Activated CD4-positive, alpha-beta T cell treated with anti-CD3 and anti-CD28 coated beads, Interleukin-2, amount 10 ng/mL, durations not matched to agents 7 days and 5 days (primary cell): ENCODE data around the gene RNF224. TPM values are rescaled to one million over a fixed set of nuclear protein-coding genes. Genes with fewer than 3 reads are reported as not detected.

Experiments
- CTCF ChIA-PET: fragments of 350-600 bp; sonication (Branson Sonifier 250); formaldehyde crosslinking; loops from one replicate; lab custom pipeline; 2021; ENCODE audit warnings: antibody characterized with exemption; lab: Charles Lee
- POLR2A ChIA-PET: fragments of 350-600 bp; sonication (Branson Sonifier 250); formaldehyde crosslinking; loops from one replicate; lab custom pipeline; 2021; ENCODE audit warnings: antibody characterized with exemption; lab: Charles Lee
- DNase-seq: peaks from one replicate; pipeline ENCODE4 v3.0.0-alpha.2; 2020
- H3K27ac Mint-ChIP-seq: one replicate; pipeline ENCODE4 v1.8.0; 2021; ENCODE audit warnings: mild to moderate bottlenecking, moderate library complexity, mixed read lengths
- H3K27me3 Mint-ChIP-seq: one replicate; pipeline ENCODE4 v1.8.0; 2021; ENCODE audit warnings: mixed read lengths
- H3K36me3 Mint-ChIP-seq: one replicate; pipeline ENCODE4 v1.8.0; 2021; ENCODE audit warnings: low read depth, mixed read lengths
- H3K4me1 Mint-ChIP-seq: one replicate; pipeline ENCODE4 v1.8.0; 2021; ENCODE audit warnings: mixed read lengths
- H3K4me3 Mint-ChIP-seq: one replicate; pipeline ENCODE4 v1.8.0; 2021; ENCODE audit warnings: mild to moderate bottlenecking, moderate library complexity, mixed read lengths
- H3K9me3 Mint-ChIP-seq: one replicate; pipeline ENCODE4 v1.8.0; 2021; ENCODE audit warnings: mixed read lengths
- total RNA-seq, 2 experiments: library from RNA; stranded (reverse); gene quantifications; one replicate each; pipeline ENCODE4 v1.2.3, GENCODE V29; 2021

The RNF224 gene
- total RNA-seq, 2 experiments from 2014 or later = 0.10 TPM; not detected in 1

DNA sequence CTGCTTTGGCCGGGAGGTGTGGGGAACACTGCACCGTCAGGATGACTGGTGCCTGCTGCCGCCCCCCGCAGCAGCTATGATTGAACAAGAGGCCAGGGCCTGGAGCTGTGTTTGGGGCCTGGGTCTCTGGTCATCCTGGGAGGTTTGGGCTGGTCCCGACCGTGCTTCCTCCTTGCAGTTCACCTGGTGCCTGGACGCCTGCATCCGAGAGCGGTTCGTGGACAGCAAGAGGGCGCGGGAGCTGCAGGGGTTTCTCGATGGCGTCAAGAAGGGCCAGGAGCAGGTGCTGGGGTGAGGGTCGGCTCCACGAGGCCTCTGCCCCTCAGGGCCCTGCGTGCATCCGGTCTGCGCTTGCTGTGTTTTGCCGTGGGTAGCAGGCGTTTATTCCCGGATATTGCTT, 36.8 kb downstream of the RNF224 start:
- no peak overlapping the region for H3K27ac Mint-ChIP-seq
- ChIA-PET POLR2A (interaction anchor here (0.7 kb wide), 1 partner anchor 21 kb away, joined by 3 read pairs; no protein-coding TSS in a partner anchor), CTCF (interaction anchor here (1.2 kb wide), 1 partner anchor 8 kb away, joined by 3 read pairs; no protein-coding TSS in a partner anchor)
- H3K4me3 Mint-ChIP-seq = no peak overlapping the region
- H3K27me3 Mint-ChIP-seq = no peaks in the 10 kb centered on the region
- H3K9me3 Mint-ChIP-seq = no peaks in the 10 kb centered on the region
- H3K4me1 Mint-ChIP-seq = peaks cover 9% of the 10 kb centered on the region
- H3K36me3 Mint-ChIP-seq = peaks cover 25% of the 10 kb centered on the region
- no peak for DNase-seq

GRCh38 chr9:137265496-137266161, 38.3 kb downstream of the RNF224 start:
- H3K4me3 Mint-ChIP-seq = no peak overlapping the region
- peaks cover 13% of the 10 kb centered on the region for H3K4me1 Mint-ChIP-seq
- CTCF ChIA-PET = interaction anchor here (0.9 to 1.5 kb wide), 4 partner anchors 9 to 325 kb away, joined by 3 to 4 read pairs (median 4); partner anchors contain the start of genes NELFB and ZMYND19
- no peaks in the 10 kb centered on the region for H3K9me3 Mint-ChIP-seq
- H3K27me3 Mint-ChIP-seq = no peaks in the 10 kb centered on the region
- H3K27ac Mint-ChIP-seq = no peak overlapping the region
- DNase-seq = no peak
- H3K36me3 Mint-ChIP-seq = peaks cover 33% of the 10 kb centered on the region
- POLR2A ChIA-PET = no interaction called here

GRCh38 chr9:137266162-137266527, 38.8 kb downstream of the RNF224 start:
- Mint-ChIP-seq H3K4me1 (peaks cover 17% of the 10 kb centered on the region), H3K4me3 (no peak overlapping the region), H3K9me3 (no peaks in the 10 kb centered on the region), H3K27me3 (no peaks in the 10 kb centered on the region), H3K36me3 (peaks cover 34% of the 10 kb centered on the region), H3K27ac (no peak overlapping the region)
- POLR2A ChIA-PET = no interaction called here
- DNase-seq = no peak
- CTCF ChIA-PET = interaction anchor here (1.2 to 1.5 kb wide), 3 partner anchors 10 to 325 kb away, joined by 3 to 4 read pairs (median 3); partner anchors contain the start of genes NELFB and ZMYND19

DNA sequence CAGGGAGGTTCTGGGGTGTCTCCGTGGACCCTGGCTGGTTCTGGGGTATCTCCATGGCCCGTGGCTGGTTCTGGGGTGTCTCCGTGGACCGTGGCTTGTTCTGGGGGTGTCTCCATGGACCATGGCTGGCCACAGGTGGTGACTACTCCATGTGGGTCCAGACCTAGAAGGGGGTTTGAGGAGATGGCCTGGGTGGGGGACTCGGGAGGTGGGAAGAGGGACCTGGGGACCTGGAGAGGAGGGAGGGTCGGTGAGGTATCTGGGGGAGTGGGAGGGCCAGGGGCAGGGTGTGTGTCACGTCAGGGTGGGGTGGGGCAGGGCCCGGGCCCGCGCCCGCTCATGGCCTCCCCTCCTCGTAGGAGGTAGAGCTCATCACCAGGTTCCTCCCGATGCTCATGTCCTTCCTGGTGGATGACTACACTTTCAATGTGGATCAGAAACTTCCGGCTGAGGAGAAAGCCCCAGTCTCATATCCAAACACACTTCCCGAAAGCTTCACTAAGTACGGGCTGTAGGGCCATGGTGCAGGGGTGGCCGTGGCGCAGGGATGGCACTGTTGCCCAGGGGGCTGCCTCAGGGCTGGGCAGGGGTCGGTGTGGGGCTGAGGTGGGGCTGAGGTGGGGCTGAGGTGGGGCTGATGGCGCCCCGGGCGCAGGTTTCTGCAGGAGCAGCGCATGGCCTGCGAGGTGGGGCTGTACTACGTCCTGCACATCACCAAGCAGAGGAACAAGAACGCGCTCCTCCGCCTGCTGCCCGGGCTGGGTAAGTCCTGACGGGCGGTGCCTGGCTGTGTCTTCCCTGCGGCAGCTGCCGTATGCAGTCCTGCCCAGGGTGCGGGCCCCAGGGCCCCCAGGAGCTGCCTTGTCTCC, 39.5 kb downstream of the RNF224 start:
- Mint-ChIP-seq H3K9me3 (no peaks in the 10 kb centered on the region), H3K4me1 (peaks cover 22% of the 10 kb centered on the region), H3K27me3 (no peaks in the 10 kb centered on the region), H3K36me3 (peaks cover 34% of the 10 kb centered on the region), H3K4me3 (no peak overlapping the region), H3K27ac (no peak overlapping the region)
- no peak for DNase-seq
- ChIA-PET CTCF (interaction anchor here (0.8 to 1.5 kb wide), 5 partner anchors 10 to 324 kb away, joined by 3 to 4 read pairs (median 3); partner anchors contain the start of genes NELFB and ZMYND19), POLR2A (no interaction called here)

- H3K9me3 Mint-ChIP-seq = no peaks in the 10 kb centered on the region
- CTCF ChIA-PET = interaction anchor here (0.8 to 1.2 kb wide), 2 partner anchors 12 to 19 kb away, joined by 3 to 4 read pairs; no protein-coding TSS in a partner anchor
- H3K4me1 Mint-ChIP-seq = peaks cover 24% of the 10 kb centered on the region
- POLR2A ChIA-PET = no interaction called here
- no peaks in the 10 kb centered on the region for H3K27me3 Mint-ChIP-seq
- no peak overlapping the region for H3K4me3 Mint-ChIP-seq
- peaks cover 33% of the 10 kb centered on the region for H3K36me3 Mint-ChIP-seq
- DNase-seq = no peak
- peak overlapping the region; percentile 26 for H3K27ac Mint-ChIP-seq
These were observed 40.6 kb downstream of the RNF224 start for GRCh38 chr9:137267933-137268355.

DNA sequence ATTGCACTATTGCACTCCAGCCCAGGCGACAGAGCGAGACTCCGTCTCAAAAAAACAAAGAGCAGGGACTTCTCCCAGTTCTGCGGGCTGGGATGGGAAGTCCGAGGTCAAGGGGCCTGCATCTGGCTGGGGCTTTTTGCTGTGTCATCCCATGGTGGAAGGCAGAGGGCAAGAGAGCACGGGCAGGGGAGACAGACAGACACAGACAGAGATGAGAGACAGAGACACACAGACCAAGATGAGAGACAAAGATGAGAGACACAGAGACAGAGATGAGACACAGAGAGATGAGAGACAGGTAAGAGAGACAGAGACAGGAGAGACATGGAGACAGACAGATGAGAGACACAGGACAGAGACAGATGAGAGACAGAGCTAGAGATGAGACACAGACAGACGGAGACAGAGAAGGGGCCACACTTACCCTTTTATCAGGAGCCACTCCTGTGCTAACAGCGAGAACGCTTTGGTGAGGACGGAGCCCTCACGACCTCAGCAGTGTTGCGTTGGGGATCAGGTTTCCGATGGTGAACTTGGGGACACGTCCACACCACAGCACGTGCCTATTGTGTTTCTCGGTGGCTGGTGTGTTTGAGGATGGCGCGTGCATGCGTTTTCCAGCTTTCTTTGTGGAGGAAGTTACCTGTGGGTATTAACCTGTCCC, 41.4 kb downstream of the RNF224 start:
- no peaks in the 10 kb centered on the region for H3K27me3 Mint-ChIP-seq
- peaks cover 34% of the 10 kb centered on the region for H3K36me3 Mint-ChIP-seq
- ChIA-PET POLR2A (no interaction called here), CTCF (interaction anchor here (0.9 to 1.0 kb wide), 2 partner anchors 15 to 18 kb away, joined by 3 read pairs; no protein-coding TSS in a partner anchor)
- no peak for DNase-seq
- H3K9me3 Mint-ChIP-seq = no peaks in the 10 kb centered on the region
- peak overlapping the region; percentile 26 for H3K27ac Mint-ChIP-seq
- H3K4me3 Mint-ChIP-seq = no peak overlapping the region
- H3K4me1 Mint-ChIP-seq = peaks cover 24% of the 10 kb centered on the region

DNA sequence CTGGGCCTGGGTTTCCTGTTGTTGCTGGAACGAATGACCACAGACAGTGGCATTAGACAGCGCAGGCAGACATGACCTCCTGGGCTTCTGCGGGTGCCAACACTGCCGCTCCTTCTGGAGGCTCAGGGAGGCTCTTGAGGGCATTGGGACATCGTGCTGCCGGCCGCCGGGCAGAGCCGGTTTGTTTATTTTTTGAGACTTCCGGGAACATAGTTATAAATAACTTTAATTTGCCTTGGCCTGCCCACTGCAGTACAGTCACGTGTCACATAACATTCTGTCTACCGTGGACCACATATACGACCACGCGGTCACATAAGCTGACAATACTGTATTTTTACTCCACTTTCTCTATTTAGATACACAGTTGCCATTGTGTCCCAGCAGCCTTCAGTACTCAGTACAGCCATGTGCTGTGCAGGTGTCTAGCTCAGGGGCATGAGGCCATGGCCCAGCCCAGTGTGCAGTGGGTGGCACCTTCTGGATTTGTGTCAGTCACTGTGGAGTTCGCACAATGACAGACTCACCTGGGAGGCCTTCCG, 42.0 kb downstream of the RNF224 start:
- ChIA-PET CTCF (interaction anchor here (0.9 to 1.0 kb wide), 2 partner anchors 15 to 17 kb away, joined by 3 read pairs; no protein-coding TSS in a partner anchor), POLR2A (no interaction called here)
- Mint-ChIP-seq H3K27ac (no peak overlapping the region), H3K4me3 (no peak overlapping the region), H3K9me3 (no peaks in the 10 kb centered on the region), H3K36me3 (peaks cover 32% of the 10 kb centered on the region), H3K4me1 (peaks cover 24% of the 10 kb centered on the region), H3K27me3 (no peaks in the 10 kb centered on the region)
- DNase-seq = no peak

DNA sequence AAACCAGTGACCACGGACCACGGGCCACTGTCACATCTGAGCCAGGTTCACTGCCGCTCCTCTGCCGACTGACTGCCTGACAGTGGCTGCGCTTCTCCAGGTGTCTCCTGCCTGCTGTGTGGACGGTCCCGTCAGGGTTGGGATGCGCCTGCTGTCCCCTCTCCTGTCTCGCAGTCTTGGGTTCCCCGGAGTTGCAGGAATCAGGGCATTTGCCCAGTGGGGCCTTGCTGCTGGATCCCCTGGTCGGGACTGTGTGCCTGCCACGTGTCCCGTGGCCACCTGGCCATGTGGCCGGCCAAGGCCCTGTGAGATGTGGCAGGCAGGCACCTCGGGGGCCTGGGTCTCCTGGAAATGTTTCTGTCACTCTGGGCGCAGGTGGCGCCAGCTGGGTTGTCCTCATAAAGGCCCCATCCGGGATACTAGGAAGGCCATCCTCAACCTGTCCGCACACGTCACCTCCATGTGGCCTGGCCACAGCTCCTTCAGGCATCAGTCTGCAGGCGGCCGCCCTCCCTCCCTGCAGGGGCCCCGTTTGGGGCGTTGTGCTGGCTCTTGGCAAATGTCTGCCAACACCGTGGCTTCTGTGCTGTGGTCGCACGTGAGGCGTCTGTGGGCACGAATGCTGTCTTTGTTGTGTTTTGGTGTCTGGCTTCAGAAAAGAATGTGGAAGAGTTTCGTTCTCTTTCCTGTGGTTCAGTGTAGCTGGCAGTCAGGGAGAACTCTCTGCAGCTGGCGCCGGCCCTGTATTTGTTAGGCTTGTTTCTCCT, 43.8 kb downstream of the RNF224 start:
- H3K36me3 Mint-ChIP-seq = peaks cover 34% of the 10 kb centered on the region

DNA sequence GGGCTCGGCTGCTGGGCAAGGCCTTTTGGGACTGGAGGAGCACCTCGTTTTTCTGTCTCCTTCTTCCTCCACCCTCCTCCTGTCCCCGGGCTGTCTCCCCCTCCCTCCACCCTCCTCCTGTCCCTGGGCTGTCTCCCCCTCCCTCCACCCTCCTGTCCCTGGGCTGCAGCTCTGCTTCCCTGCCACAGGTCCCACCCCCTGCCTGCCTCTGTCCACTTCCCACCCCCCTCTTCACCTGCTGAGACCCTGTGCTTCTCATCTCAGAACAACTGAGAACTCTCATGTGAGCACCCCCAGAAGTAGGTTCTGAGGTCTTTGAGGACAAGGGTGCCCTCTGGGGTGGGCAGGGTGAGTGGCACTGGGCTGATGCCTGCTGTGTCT, 44.4 kb downstream of the RNF224 start:
- DNase-seq = no peak
- Mint-ChIP-seq H3K9me3 (no peaks in the 10 kb centered on the region), H3K4me3 (peak overlapping the region; percentile 2), H3K27me3 (no peaks in the 10 kb centered on the region), H3K36me3 (peaks cover 34% of the 10 kb centered on the region), H3K27ac (peak overlapping the region; percentile 67), H3K4me1 (peaks cover 29% of the 10 kb centered on the region)
- ChIA-PET CTCF (interaction anchor here (1.0 kb wide), 1 partner anchor 242 kb away, joined by 4 read pairs; no protein-coding TSS in a partner anchor), POLR2A (interaction anchor here (0.8 kb wide), 1 partner anchor 24 kb away, joined by 4 read pairs; a partner anchor contains a TSS)

More for the DNA sequence above, 43.8 kb downstream of the RNF224 start:
- CTCF ChIA-PET = interaction anchor here (1.0 kb wide), 1 partner anchor 241 kb away, joined by 4 read pairs; no protein-coding TSS in a partner anchor
- H3K27ac Mint-ChIP-seq = peak overlapping the region; percentile 67
- peaks cover 29% of the 10 kb centered on the region for H3K4me1 Mint-ChIP-seq
- no peaks in the 10 kb centered on the region for H3K27me3 Mint-ChIP-seq
- POLR2A ChIA-PET = interaction anchor here (0.8 kb wide), 1 partner anchor 24 kb away, joined by 4 read pairs; a partner anchor contains a TSS
- peak overlapping the region; percentile 2 for H3K4me3 Mint-ChIP-seq
- H3K9me3 Mint-ChIP-seq = no peaks in the 10 kb centered on the region
- DNase-seq = peak; percentile 70

- Mint-ChIP-seq H3K27ac (no peak overlapping the region), H3K9me3 (no peaks in the 10 kb centered on the region), H3K4me3 (no peak overlapping the region), H3K4me1 (peaks cover 33% of the 10 kb centered on the region), H3K36me3 (peaks cover 30% of the 10 kb centered on the region), H3K27me3 (no peaks in the 10 kb centered on the region)
- ChIA-PET CTCF (interaction anchor here (0.9 kb wide), 1 partner anchor 224 kb away, joined by 6 read pairs; no protein-coding TSS in a partner anchor), POLR2A (no interaction called here)
- no peak for DNase-seq
These were observed 45.2 kb downstream of the RNF224 start for GRCh38 chr9:137272241-137273094.
